GM18502 (cell line): ENCODE measurements around the gene CAPN3.

Experiments
- ATAC-seq: cut with Tn5 transposase; IDR thresholded peaks from one replicate; pipeline ENCODE4 v1.9.1; 2021; ENCODE audit warnings: mild to moderate bottlenecking; ENCODE audit not compliant: unreplicated experiment, poor library complexity

CAPN3 gene

DNA sequence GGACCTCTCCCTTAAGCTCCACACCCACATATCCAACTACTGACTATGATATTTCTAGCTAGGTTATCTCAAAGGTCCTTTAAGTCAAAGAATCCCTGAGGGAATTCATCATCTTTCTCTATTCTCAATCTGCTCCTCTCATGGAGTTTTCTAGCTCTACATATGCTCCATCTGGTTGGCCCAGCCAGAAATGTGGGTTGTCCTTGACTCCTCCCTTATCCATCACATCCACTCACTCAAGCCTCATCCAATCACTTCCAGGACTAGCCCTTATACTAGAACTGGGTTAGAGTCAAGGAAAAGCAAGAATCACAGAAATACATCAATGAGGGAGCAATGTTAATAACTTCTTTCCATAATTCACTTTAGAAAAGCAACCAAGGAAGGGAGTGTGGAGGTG is 86.2 kb downstream of the CAPN3 start:
- no peak for ATAC-seq

DNA sequence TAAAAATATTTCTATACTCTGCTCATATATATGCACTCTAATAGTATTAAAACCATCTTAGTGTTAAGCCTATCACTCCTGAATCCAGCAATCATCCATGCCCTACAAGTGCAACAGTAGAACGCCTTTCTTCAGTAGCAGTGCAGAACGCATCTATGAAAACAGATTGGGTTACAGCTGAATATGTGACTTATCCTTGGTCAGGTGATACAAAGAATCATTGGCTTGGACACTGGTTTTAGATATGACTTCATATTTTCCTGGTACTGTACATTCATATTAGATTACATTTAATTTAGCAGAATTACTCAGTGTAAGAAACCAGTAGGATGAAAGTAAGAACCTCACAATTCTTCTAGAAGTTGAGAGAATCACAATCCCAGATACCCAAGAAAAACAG is 88.3 kb downstream of the CAPN3 start:
- ATAC-seq = no peak

DNA sequence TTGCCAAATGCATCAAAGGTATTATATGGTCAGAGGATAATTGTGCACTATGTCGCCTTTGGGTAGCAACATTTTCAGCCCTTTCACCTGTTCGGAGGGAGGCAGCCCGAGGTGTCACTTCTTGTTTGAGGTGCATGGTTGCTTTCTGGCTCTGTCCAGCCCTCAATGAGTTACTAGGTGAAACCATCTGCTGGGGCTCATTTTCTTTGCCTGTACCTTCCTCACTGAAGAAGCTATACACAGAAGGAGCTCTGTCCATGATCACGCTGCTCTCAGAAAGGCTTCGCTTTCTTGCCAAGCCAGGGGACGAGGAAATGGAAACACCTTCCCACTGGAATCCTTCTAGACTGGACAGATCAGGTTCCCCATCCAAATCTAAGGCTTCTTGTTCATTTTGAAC is 89.0 kb downstream of the CAPN3 start:
- no peak for ATAC-seq

DNA sequence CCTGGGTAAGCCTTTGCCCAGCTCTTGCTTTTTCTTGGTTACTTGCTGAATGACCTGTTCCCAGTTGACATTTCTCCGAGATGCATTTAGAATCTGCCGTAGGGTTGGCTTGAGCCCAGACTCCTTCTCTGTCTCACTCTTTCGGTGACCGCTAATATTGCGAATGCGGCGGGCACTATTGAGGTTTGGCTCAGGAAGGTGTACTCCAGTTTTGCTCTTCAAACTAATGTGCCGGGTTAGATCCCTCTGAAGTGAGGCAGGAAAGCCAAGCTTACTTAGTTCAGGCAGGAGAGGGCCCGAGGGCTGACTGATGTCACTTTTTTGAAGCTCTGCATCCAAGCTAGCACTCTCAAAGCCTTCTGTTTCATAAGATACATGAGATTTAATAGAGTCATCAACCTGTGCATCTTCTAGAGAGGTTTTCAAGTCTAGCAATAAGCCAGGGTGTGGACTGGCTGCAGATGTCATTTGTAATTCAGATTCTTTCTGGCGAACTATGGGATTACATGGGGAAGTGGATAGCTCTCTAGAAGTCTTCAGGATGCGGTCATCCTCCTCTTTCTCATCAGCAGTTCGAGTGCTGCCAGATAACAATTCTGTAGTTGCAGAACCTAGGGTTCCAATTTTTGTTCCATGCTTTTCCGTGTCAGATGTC is 90.6 kb downstream of the CAPN3 start:
- ATAC-seq = no peak

DNA sequence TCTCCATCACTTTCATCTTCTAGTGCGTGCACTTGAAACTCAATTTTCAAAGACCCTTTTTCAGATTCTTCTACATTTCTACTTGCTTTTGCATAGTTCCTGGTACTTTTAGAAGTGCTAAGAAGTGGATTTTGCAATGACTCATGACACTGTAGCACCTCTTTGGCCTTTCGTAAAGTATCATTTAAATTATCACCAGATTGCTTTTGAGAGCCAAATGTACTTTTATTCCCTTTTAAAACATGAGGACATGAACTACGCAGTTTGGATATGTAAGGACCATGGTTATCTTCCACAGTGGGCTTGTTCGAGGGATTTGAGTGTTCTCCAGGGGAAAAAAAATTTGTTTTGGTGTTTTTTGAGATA is 91.1 kb downstream of the CAPN3 start:
- no peak for ATAC-seq

DNA sequence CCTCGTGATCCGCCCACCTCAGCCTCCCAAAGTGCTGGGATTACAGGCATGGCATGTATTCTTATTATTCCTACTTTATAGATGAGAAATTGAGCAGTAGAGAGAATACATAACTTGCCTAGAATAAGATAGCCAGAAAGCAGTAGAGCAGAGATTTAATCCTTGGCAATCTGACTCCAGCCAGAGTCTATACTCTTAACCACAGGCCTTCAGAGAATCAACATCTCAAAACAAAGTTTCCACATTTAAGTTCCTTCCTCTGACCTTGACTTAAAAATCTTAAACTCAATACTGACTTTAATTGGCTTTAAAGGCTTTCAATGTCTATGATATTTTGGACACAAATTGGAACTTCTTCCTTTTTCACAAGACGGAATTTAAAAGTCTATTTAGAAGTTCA is 94.5 kb downstream of the CAPN3 start:
- no peak for ATAC-seq

DNA sequence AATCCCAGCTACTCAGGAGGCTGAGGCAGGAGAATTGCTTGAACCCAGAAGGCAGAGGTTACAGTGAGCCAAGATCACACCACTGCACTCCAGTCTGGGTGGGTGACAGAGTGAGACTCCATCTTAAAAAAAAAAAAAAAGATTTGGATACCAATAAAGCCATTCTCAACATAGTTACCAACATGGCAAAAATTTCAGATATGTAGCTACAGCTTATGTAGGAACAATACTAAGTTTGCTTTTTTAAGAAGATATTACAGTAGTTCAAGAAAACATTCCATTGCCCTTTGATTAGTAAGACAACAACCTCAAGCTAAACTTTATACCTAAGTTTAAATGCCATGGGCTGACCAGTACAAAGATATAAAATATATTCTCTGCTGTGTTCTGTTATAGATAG is 97.2 kb downstream of the CAPN3 start:
- no peak for ATAC-seq

DNA sequence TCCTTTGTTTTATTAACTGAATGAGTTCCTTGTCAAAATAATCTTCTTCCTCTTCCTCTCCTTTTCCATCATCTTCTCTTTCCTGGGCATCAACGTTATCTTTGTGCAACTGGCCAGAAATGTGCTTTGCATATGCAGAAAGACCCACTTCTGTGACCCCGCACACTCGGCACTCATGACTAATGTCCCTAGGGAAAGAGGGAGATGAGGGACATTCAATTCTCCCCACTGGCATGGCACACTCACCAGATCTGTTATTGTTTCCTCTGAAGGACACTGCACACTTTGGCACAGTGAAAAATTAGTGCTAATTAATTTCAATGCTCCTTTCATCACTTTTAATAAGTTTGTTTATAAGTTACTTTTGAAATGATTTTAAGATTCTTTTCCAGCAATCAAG is 97.7 kb downstream of the CAPN3 start:
- ATAC-seq = no peak

DNA sequence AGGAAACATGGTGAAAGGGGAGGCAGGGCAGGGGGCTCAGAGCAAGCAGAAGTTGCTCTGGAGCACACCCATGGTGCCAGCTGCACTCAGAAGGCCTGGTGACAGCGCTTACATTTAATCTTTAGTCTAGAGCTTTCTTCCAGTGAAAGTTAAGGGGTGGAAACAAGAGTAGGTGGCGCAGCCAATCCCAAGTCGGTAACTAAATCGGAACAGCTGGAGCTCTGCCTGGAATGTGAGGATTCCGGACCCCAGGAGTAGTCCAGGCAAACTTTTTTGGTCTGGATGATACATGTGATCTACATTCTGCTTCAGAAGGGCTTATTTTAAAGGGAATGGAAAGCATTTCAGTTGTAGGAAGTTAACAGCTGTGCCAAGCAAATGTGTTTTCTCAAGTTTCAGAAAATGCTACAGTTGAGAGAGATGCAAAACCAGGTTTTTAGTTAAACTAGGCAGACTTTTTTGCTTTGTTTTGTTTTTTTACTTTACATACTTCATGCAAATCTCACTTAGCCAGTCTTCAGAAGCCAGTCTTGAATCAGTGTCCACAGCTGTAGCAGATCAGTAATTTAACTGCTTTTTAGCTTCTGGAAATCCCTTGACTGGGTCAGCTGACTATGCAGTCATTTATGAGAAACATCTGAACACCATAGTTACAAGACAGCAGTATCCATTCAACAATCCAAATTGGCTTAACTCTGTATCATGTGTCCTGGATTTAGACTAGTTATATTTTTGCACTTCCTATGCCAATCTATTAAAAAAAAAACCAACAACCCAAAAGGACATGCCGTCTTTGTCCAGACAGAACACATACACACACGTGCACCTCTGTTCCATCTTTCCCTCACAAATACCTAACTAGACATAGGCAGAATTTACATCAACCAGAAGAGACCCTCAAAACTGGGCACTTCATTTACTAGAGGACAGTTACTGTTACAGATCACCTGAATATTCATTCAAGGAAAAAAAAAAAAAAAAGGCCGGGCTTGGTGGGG is 98.4 kb downstream of the CAPN3 start:
- peak; percentile 71 for ATAC-seq

DNA sequence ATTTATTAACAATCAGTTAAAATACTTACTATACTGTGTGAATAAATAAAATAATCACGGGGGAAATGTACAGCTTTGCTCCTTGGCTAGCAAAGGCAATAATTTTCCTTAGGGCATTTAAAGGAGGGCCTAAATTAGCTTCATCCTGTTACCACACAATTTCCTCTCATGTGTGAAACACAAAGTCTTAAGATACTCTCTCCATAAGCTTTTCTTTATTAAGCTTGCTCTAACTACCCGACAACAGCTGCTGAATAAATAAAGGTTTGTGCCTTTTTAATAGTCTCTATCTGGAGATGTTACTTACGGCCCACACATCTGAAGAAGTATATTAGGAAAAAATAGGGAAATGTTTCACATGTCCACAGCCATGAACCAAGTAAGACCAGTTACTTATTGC is 102.0 kb downstream of the CAPN3 start:
- ATAC-seq = no peak
